Left lobe of liver (tissue), 2 donors: ENCODE data around the gene EPRS1. TPM values are rescaled to one million over a fixed set of nuclear protein-coding genes. Genes with fewer than 3 reads are reported as not detected.
A peak's percentile ranks its signal among the peaks of the same experiment; 100 is the strongest.
"Not testable (repeated sequence)": the region's sequence is repeated elsewhere in the genome, so short reads cannot be mapped to it uniquely, and the experiment has no call there.

Experiments
- ATAC-seq: fragments of 200-7000 bp; cut with Tn5 transposase; one replicate; pipeline ENCODE4 v1.9.1; 2020; ENCODE audit warnings: mild to moderate bottlenecking, moderate library complexity
- DNase-seq: peaks from one replicate; pipeline ENCODE4 v3.0.0-alpha.2; 2020; ENCODE audit warnings: low spot score
- total RNA-seq: library from RNA; stranded (reverse); gene quantifications from one replicate; pipeline ENCODE4 v1.2.1, GENCODE V29; 2021
- donor health status: DM: no; HTN: no; CAD: no; lungs with moderate emphysema.
- donor health status: DM: no; HTN: yes; CAD: no.

EPRS1 gene
- 29.9 TPM for total RNA-seq

DNA sequence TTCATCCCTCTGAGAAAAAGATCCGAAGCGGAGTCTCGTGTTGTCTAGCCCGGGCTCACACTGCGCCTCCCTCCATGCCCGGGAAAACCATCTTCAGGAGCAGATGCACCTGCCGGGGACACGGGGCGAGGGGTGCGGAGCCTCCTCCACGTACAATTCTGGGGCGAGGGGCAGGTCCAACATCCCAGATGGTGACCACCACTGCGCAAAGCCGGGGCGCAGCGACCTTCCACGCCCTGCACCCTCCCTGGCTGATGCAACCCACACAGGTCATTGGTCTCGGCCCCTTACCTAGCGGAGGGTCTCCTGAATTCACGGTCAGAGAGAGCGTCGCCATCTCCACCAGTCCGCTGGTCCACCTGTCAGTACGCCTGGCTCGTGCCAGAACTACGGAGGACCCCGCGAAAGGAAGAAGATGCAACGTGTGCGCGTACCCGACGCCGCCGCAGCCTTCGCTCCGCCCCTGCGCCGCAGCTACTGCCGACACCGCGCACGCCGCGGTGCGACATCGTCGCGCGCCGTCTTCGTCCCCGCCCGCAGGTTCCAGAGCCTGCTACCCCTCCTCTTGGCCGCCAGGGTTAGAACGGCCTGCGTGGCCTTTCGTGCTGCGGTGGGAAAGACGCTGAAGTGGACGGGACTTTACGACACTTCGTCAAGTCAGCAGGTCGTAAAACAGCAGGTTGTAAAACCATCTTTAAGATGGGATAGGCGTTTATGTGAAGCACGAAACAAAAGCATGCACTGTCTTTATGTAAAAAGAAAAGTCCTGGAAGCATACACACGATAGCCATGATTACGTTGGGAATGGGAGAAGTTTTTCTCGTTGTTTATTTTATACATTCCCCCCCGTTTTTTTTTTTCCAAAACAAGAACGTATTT, at the start of gene EPRS1:
Gene EPRS1, minus strand, starts transcription at position 454 of the 879 bp plus-strand sequence. Its CDS starts 117 bp downstream, at position 337.
- ATAC-seq = peak; percentile 99

DNA sequence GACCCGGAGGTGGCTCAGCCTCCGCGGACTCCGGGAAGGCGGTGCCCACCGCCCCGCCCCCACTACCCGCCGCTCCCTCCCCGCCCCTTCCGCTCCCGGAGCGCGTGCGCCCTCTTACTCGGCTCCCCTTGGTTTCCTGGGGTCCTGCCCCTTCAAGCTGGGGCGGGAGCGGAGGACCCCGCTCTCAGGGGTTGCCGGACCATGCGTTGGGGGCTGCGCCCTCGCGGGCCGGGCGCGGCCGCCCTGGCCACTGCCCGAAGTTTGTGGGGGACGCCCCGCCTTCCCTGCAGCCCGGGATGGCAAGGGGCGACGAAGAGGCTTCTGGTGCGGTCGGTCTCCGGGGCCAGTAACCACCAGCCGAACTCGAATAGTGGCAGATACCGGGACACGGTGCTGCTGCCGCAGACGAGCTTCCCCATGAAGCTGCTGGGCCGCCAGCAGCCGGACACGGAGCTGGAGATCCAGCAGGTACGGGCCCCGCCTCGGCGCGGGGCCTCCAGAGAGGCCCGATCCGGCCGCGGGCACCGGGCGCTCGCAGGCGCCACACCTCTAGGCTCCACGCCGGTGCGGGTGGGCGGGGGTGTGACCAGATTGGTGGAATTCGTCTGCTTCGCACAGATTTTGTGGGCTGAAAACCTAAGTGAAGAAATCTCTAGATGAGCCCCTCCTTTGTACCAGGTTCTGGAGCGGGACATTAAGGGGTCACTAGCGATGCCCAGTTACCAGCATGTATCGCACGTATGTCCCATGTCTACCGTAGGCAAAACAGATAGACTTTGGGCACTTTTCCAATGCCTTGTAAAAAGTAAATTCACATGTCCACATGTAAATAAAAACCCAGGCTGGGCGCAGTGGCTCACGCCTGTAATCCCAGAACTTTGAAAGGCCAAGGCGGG, 48.0 kb upstream of the EPRS1 start, which contains the start of gene IARS2:
Gene IARS2, plus strand, starts transcription at position 117 of the 896 bp plus-strand sequence. Its CDS starts 85 bp downstream, at position 202.
- peak; percentile 91 for DNase-seq
- ATAC-seq = peak; percentile 88

More for the DNA sequence above, at the start of gene EPRS1:
- DNase-seq = peak; percentile 96

- DNase-seq = no peak
- no peak for ATAC-seq
Measured at GRCh38 chr1:220093361-220094015, 47.2 kb upstream of the EPRS1 start.

- no peak for DNase-seq
- ATAC-seq = no peak
Measured at GRCh38 chr1:220092694-220093093, 46.4 kb upstream of the EPRS1 start.

DNA sequence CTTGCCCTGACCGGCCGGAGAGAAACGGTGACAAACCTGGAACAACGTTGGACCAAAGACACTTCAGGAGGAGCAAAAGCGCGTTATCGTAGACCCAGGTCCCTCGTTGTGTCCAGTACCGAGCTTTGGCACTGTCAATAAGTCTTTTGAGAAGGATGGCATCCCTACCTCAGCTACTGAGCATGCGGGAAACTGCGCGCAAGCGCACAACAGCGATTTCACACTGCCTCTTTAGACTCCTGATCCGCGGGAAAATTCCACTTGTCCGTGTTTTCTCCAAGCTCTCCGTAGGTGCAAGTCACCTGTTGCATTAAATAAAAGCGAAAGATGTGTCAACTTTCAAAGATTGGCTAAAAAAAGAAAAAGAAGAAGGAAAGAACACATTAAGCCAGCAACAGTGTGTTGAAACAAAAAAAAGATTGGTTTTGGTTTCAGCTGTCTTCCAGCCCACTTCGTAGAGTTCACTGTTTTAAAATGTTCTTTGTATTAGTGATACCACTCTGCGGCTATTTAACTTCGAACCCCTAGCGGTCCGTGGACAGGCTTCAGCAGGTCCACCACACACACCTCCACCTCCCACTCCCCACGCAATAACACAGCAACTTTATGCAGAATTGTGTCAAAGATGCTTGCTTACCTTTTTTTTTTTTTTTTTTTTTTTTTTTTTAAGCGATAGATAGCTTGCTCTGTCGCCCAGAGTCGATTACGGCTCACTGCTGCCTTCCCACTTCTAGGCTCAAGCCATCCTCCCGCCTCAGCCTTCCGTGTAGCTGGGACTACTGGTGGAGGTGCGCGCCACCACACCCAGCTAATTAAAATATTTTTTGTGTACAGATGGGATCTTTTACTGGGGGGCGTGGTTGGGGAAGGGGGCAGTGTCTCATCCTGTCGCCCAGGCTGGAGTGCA, 43.6 kb upstream of the EPRS1 start, which contains the start of gene BPNT1:
Gene BPNT1, minus strand, starts transcription at position 139 of the 907 bp plus-strand sequence. CDS start 9,942 bp downstream, outside the sequence.
- peak; percentile 98 for DNase-seq

DNA sequence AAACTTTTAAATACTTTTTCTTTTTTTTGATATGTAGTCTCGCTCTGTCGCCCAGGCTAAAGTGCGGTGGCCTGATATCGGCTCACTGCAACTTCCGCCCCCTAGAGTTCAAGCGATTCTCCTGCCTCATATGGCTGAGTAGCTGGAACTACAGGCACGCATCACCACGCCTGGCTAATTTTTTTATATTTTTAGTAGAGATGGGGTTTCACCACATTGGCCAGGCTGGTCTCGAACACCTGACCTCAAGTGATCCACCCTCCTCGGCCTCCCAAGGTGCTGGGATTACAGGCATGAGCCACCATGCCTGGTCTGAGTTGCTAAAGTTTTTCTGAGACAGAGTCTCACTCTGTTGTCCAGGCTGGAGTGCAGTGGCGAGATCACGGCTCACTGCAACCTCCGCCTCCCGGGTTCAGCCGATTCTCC, 40.0 kb upstream of the EPRS1 start:
- ATAC-seq, DNase-seq: not testable (repeated sequence)

More for the DNA sequence above, 43.6 kb upstream of the EPRS1 start, which contains the start of gene BPNT1:
- peak; percentile 77 for ATAC-seq

- peak; percentile 55 for ATAC-seq
Measured at GRCh38 chr1:220084460-220084859, 38.2 kb upstream of the EPRS1 start.

DNA sequence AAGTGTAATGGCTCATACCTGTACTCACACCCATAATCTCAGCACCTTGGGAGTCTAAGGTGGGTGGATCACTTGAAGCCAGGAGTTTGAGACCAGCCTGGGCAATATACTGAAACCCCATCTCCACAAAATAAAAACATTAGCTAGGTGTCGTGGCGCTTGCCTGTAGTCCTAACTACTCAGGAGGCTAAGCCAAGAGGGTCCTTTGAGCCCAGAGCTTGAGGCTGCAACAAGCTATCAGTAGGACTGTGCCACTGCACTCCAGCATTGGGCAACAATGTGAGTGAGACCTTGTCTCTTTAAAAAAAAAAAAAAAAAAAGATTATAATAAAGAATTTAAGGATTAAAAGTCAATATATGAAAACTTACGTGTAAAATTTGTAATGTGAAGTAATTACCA, 31.6 kb upstream of the EPRS1 start:
- no peak for DNase-seq
- no peak for ATAC-seq

More at GRCh38 chr1:220084460-220084859, 38.2 kb upstream of the EPRS1 start:
- DNase-seq = no peak

GRCh38 chr1:220076861-220077762, 30.8 kb upstream of the EPRS1 start:
- DNase-seq (no peak), ATAC-seq (no peak)

- no peak for ATAC-seq
- DNase-seq = no peak
Measured at GRCh38 chr1:220067269-220068204, 21.2 kb upstream of the EPRS1 start.

DNA sequence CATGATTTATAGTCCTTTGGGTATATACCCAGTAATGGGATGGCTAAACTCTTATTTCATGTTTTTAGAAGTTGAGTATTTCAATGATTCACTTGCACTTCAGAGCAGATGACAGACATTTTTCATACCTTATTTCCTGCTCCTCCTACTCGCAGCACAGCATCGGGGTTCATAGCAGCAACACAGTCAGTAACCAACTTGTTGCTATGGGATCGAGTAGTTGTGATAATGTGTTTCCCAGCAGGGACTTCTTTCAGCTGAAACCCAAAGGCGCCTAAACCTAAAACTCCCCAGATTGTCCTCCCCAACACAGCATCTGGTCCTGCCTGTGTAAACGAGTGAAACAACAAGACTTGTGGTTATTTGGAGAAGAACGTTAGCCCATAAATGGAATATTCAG, 16.3 kb upstream of the EPRS1 start:
- no peak for ATAC-seq
- no peak for DNase-seq

GRCh38 chr1:220060876-220061275, 14.6 kb upstream of the EPRS1 start:
- DNase-seq (no peak), ATAC-seq (no peak)

- ATAC-seq = no peak
Measured at GRCh38 chr1:220056374-220056773, 10.1 kb upstream of the EPRS1 start.

DNA sequence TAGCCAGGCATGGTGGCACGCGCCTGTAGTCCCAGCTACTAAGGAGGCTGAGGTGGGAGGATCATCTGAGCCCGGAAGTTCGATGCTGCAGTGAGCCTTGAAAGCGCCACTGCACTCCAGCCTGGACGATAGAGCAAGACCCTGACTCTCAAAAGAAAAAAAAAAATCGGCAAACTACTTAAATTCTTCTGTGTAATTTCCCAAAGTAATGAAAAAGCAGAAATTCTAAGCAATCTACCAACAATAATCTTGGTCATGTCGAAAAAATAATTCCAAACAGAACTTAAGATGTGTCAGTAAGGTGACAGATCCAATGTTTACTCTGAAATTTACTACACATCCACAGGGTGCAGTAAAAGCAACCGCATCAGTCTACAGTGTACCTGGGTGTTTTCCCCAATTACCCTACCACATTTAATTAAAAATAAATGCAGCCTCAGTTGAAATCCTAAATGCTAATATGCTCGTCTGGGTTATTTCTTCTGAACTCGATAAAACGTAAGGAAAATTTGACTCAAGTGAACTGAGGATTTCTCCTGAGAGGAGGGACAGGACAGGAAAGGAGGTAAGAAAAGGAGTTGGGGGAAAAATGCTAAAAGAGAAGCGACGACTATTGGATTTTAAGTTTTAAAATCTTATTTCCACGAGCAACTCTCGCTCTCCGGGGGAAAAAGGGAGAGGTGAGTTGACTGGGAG, 801 bp downstream of the EPRS1 start:
- ATAC-seq = peak; percentile 33
- DNase-seq = no peak

More at GRCh38 chr1:220056374-220056773, 10.1 kb upstream of the EPRS1 start:
- no peak for DNase-seq

GRCh38 chr1:220044678-220045355, 1.5 kb downstream of the EPRS1 start:
- ATAC-seq (no peak), DNase-seq (no peak)

DNA sequence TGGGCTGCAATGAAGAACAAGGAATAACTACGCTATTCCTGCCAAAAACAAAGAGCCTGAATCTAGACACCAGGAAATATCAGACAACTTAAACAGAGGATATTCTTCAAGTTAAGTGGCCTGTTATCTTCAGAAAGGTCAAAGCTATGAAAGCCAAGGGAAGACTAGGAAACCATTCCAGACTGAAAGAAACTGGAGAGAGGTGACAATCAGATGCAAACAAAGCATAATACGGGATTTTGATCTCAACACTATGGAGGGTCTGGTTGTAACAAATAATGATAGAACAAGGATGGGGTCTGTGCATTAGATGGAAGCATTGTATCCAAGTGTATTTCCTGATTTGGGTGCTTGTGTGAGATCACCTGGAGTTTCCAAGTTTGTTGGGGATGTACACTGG, 2.7 kb downstream of the EPRS1 start:
- ATAC-seq (no peak), DNase-seq (no peak)
